Vagina (tissue), 2 donors: ENCODE data around the gene LCLAT1. TPM values are rescaled to one million over a fixed set of nuclear protein-coding genes. Genes with fewer than 3 reads are reported as not detected.

ENCODE experiments used
- DNase-seq, 2 donors: peaks; one replicate each; pipeline ENCODE4 v3.0.0-alpha.2; 2017; ENCODE audit errors: extremely low spot score in 2 of 2
- H3K27ac ChIP-seq: fragments of 200-600 bp; sonication (generic); one replicate; pipeline ENCODE4 v1.5.1; 2019
- H3K27me3 ChIP-seq: fragments of 200-600 bp; sonication (generic); one replicate; pipeline ENCODE4 v1.5.1; 2019
- H3K36me3 ChIP-seq, 2 donors: fragments of 200-600 bp; sonication (generic); one replicate each; pipeline ENCODE4 v1.5.1; 2017 to 2019
- H3K4me1 ChIP-seq: fragments of 200-600 bp; sonication (generic); one replicate; pipeline ENCODE4 v1.5.1; 2019
- H3K4me3 ChIP-seq, 2 donors: fragments of 200-600 bp; sonication (generic); 1 replicate in 1 of 2; 2 replicates in 1 of 2; pipeline ENCODE4 v1.5.1; 2016 to 2019
- H3K9me3 ChIP-seq: fragments of 200-600 bp; sonication (generic); one replicate; pipeline ENCODE4 v1.5.1; 2019
- CTCF ChIP-seq, 3 experiments: fragments of 450-650 bp in 2 of 3; fragments of 200-600 bp in 1 of 3; sonication (generic) in 1 of 3; IDR thresholded peaks; one replicate each; pipeline ENCODE4 v1.5.1; 2017 to 2019; ENCODE audit warnings: antibody characterized with exemption in 3 of 3, mild to moderate bottlenecking in 2 of 3, moderate library complexity in 2 of 3
- POLR2A ChIP-seq, 2 donors: fragments of 450-650 bp; IDR thresholded peaks; one replicate each; pipeline ENCODE4 v1.6.1; 2017; ENCODE audit warnings: antibody characterized with exemption in 2 of 2, mild to moderate bottlenecking in 2 of 2, moderate library complexity in 2 of 2
- POLR2AphosphoS5 ChIP-seq, 2 donors: sonication (generic); formaldehyde crosslinking; IDR thresholded peaks; one replicate each; pipeline ENCODE4 v1.9.0; 2017; ENCODE audit warnings: antibody characterized with exemption in 2 of 2, mild to moderate bottlenecking in 2 of 2, low read depth in 1 of 2; ENCODE audit not compliant: insufficient read depth in 1 of 2
- intact Hi-C: fragments of 100-400 bp; cut with DNase I; formaldehyde crosslinking; loops from one replicate; pipeline ENCODE4 v1.15.1; 2023
- total RNA-seq: library from RNA; depleted of rRNA; stranded (reverse); fragments of >200 nt; gene quantifications from one replicate; pipeline ENCODE4 v1.2.3, GENCODE V29; 2016

LCLAT1 gene
- total RNA-seq, 1 donor from 2014 or later, result 19.6 TPM

- H3K9me3 ChIP-seq, result no peaks in the 10 kb centered on the region
- TF ChIP-seq POLR2AphosphoS5 (IDR thresholded peaks at IDR 0.05; ENCODE audit: insufficient read depth in 1 of 2, low read depth in 1 of 2) (no peak), POLR2A (IDR thresholded peaks at IDR 0.05) (no peak), CTCF (IDR thresholded peaks at IDR 0.05) (no peak)
- DNase-seq, result peak in 1 of 2 donors; percentile 91
- H3K36me3 ChIP-seq, result no peaks in the 10 kb centered on the region
- intact Hi-C loops, result no loop called here
- H3K27me3 ChIP-seq, result no peaks in the 10 kb centered on the region
- H3K27ac ChIP-seq, result no peak overlapping the region
- H3K4me3 ChIP-seq, result no peak overlapping the region
- H3K4me1 ChIP-seq, result no peaks in the 10 kb centered on the region
These were observed 207.4 kb downstream of the LCLAT1 start for GRCh38 chr2:30654404-30654803.

GRCh38 chr2:30655211-30655610 is 208.2 kb downstream of the LCLAT1 start:
- no peaks in the 10 kb centered on the region for H3K27me3 ChIP-seq
- no peak overlapping the region for H3K27ac ChIP-seq
- no peak for DNase-seq
- TF ChIP-seq POLR2AphosphoS5 (IDR thresholded peaks at IDR 0.05; ENCODE audit: insufficient read depth in 1 of 2, low read depth in 1 of 2), result no peak
- no peak for TF ChIP-seq POLR2A (IDR thresholded peaks at IDR 0.05)
- TF ChIP-seq CTCF (IDR thresholded peaks at IDR 0.05), result no peak
- no peak overlapping the region for H3K4me3 ChIP-seq
- H3K36me3 ChIP-seq, result no peaks in the 10 kb centered on the region
- H3K9me3 ChIP-seq, result no peaks in the 10 kb centered on the region
- intact Hi-C loops, result no loop called here
- no peaks in the 10 kb centered on the region for H3K4me1 ChIP-seq

GRCh38 chr2:30655660-30656059 is 208.6 kb downstream of the LCLAT1 start:
- Histone ChIP-seq H3K4me3 (no peak overlapping the region), H3K4me1 (no peaks in the 10 kb centered on the region), H3K36me3 (no peaks in the 10 kb centered on the region), H3K27me3 (no peaks in the 10 kb centered on the region), H3K27ac (no peak overlapping the region), H3K9me3 (no peaks in the 10 kb centered on the region)
- intact Hi-C loops, result no loop called here
- DNase-seq, result no peak
- TF ChIP-seq POLR2A (IDR thresholded peaks at IDR 0.05) (no peak), CTCF (IDR thresholded peaks at IDR 0.05) (no peak), POLR2AphosphoS5 (IDR thresholded peaks at IDR 0.05; ENCODE audit: insufficient read depth in 1 of 2, low read depth in 1 of 2) (no peak)

- H3K9me3 ChIP-seq, result no peaks in the 10 kb centered on the region
- H3K4me1 ChIP-seq, result no peaks in the 10 kb centered on the region
- intact Hi-C loops, result no loop called here
- H3K36me3 ChIP-seq, result no peaks in the 10 kb centered on the region
- no peak overlapping the region for H3K27ac ChIP-seq
- H3K4me3 ChIP-seq, result no peak overlapping the region
- DNase-seq, result no peak
- no peaks in the 10 kb centered on the region for H3K27me3 ChIP-seq
- TF ChIP-seq POLR2A (IDR thresholded peaks at IDR 0.05), result no peak
- no peak for TF ChIP-seq CTCF (IDR thresholded peaks at IDR 0.05)
- no peak for TF ChIP-seq POLR2AphosphoS5 (IDR thresholded peaks at IDR 0.05; ENCODE audit: insufficient read depth in 1 of 2, low read depth in 1 of 2)
These were observed 209.0 kb downstream of the LCLAT1 start for GRCh38 chr2:30656079-30656478.

- H3K4me1 ChIP-seq, result peaks cover 29% of the 10 kb centered on the region
- H3K9me3 ChIP-seq, result no peaks in the 10 kb centered on the region
- peak in 1 of 2 donors; percentile 78 for DNase-seq
- intact Hi-C loops, result no loop called here
- no peak overlapping the region for H3K4me3 ChIP-seq
- H3K27ac ChIP-seq, result no peak overlapping the region
- H3K27me3 ChIP-seq, result no peaks in the 10 kb centered on the region
- TF ChIP-seq POLR2AphosphoS5 (IDR thresholded peaks at IDR 0.05; ENCODE audit: insufficient read depth in 1 of 2, low read depth in 1 of 2) (no peak), CTCF (IDR thresholded peaks at IDR 0.05) (no peak), POLR2A (IDR thresholded peaks at IDR 0.05) (no peak)
- no peaks in the 10 kb centered on the region for H3K36me3 ChIP-seq
These were observed 214.4 kb downstream of the LCLAT1 start for GRCh38 chr2:30661173-30662107.
